GM21526 (cell line): ENCODE data around the gene DNAH17.
"Not testable (repeated sequence)": the region's sequence is repeated elsewhere in the genome, so short reads cannot be mapped to it uniquely, and the experiment has no call there.

Source experiments
- ATAC-seq: cut with Tn5 transposase; IDR thresholded peaks from one replicate; pipeline ENCODE4 v1.9.1; 2021; ENCODE audit warnings: moderate library complexity; ENCODE audit not compliant: unreplicated experiment, low FRiP score

DNAH17 gene

GRCh38 chr17:78466109-78466785, 110.9 kb downstream of the DNAH17 start:
- ATAC-seq: not testable (repeated sequence)

- no peak for ATAC-seq
Observed at GRCh38 chr17:78462148-78462547, 115.0 kb downstream of the DNAH17 start.

- no peak for ATAC-seq
Observed at GRCh38 chr17:78461799-78462053, 115.5 kb downstream of the DNAH17 start.

DNA sequence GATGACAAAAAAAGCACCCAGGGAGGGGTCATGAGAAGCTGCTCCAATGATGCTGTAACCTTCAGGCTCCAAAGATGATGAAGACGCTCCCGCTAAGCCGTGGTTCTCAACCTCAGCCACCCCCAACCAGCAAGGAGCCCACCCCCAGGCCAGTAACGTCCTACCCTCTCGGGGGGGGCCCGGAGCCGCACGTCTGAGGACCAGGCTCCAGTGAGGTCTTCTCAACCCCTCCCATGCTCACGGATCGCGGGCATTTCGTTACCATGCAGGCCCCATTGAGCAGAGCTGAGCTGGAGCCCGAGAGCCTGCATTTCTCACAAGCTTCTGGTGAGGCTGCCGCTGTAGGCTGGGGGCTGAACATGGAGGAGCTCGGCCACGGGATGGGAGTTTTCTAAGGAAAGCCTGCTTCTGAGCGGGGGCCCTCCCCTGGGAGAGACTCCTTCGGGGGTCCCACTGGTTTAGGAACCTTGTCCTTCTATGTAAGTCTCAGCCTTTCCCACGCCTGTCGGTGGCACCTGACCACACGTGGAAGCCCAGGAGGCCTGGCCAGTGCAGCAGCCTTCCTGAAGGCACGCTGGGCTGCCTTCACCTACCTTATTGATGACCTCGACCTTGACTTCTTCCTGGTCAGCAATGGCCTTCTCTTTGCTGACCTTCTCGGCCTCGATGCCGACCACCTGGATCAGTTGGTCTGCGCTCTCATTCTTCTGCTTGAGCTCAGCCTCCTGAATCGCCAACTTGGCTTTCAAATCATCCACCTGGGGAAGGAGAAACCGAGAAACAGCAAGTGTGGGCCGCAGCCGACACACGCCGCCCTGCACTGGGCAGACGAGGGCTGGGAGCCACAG, 116.0 kb downstream of the DNAH17 start:
- ATAC-seq: no peak

- ATAC-seq: no peak
Observed at GRCh38 chr17:78460176-78460675, 117.0 kb downstream of the DNAH17 start.

- no peak for ATAC-seq
Observed at GRCh38 chr17:78459696-78460095, 117.5 kb downstream of the DNAH17 start.

GRCh38 chr17:78458736-78459335, 118.4 kb downstream of the DNAH17 start:
- ATAC-seq: no peak

GRCh38 chr17:78458091-78458490, 119.1 kb downstream of the DNAH17 start:
- ATAC-seq: no peak

GRCh38 chr17:78454346-78454745, 122.8 kb downstream of the DNAH17 start:
- no peak for ATAC-seq

- ATAC-seq: no peak
Observed at GRCh38 chr17:78451753-78452152, 125.4 kb downstream of the DNAH17 start.

GRCh38 chr17:78450696-78451345, 126.4 kb downstream of the DNAH17 start:
- no peak for ATAC-seq

DNA sequence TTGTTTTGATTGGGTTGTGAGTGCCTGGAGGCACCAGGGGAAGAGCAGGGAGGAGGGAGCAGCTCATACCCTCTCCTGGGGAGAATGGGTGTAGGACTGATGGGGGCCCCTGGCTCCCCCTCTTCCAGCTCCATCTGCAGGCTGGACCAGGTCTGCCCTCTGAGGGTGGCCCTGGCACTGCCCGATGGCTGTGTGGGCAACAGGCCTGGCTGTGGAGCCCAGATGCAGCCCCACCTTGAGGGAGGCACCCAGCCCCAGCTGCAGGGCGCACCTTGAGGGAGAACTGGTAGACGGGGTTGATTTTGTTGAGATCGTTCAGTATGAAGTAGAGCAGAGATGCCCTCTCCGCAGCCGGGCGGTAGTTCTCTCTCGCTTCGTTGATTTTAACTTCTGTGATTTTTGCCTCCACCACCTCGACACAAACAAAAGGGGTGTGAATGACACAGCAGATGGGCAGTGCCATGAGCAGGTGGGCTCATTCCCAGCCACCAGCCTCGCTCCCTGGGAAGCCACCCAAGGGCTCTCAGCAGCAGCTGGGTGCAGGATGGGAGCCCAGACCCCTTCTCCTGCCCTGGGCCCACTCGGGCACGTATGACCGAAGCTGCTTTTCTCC, 127.1 kb downstream of the DNAH17 start:
- ATAC-seq: no peak

DNA sequence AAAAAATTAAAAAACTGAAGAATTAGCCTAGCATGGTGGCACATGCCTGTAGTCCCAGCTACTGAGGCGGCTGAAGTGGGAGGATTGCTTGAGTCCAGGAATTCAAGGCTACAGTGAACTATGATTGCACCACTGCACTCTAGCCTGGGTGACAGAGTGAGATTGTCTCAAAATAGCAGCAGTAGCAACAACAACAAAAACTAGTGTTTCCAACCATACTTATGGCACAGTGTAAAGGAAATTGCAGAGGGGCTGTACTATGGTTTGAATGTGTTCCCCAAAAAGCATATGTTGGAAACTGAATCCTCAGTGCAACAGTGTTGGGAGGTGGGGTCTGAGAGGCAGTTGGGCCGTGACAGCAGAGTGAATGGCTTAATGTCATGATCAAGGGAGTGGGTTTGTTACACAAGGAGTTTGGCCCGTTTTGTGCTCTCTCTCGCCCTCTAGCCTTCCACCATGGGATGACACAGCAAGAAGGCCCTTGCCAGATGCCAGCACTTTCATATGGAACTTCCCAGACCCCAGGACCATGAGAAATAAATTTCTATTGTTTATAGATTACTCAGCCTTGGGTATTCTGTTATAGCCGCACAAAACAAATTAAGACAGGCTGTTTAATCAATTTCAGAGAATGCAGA, 128.7 kb downstream of the DNAH17 start:
- ATAC-seq: no peak

- no peak for ATAC-seq
Observed at GRCh38 chr17:78446833-78447232, 130.4 kb downstream of the DNAH17 start.

GRCh38 chr17:78444392-78444791, 132.8 kb downstream of the DNAH17 start:
- no peak for ATAC-seq

DNA sequence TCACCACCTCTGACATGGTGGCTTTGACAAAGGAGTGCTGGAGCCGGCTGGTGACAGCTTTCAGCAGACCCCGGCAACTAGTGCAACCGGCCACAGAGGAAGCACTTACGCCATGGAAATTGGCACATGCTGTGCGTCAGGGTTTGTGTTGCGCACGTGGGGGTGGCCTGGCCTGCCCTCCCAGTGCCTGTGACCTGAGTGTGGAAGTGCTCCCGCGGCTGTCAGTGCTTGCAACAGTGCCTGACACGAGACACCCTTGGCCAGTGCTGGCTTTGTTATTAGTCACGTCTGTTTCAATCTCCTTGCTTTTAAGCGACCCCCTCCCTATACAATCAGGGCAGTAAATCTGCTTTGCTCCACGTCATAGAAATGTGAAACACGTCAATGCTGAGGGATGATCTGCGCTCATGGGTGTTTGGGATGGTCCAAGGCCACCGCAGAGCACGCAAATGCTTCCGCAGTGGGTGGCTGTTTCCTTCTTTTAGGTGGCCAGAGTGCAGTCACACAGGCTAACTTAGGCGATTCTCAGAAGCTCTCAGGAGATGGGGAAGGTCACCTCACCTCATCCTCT, 134.5 kb downstream of the DNAH17 start:
- no peak for ATAC-seq

DNA sequence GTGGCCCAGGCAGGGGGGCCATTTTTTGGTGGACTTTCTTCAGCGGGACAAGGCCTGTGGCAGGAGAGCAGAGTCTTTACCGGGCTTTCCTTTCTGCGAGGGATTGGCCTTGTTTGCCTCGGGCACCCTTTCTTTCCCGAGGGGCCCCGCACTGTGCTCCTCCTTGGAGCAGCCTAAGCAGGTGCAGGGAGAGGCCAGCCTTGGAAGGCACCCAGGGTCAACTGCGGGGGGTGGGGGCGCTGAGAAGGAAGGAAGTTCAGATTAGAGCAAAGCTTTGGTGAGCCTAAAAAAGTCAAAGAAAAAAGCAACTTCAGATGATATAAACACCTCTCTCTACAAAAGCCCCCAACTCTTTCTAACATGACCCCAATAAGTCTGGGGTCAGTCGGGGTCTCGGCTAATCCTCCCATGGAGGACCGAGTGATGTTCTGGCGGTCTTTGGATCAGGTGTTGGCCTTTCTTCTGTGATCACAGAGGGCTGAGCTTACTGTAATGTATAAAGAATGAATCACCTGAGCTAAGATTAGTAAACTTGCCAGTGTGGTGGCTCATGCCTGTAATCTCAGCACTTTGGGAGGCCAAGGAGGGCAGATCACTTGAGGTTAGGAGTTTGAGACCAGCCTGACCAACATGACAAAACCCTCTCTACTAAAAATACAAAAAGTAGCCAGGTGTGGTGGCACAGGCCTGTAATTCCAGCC, 135.8 kb downstream of the DNAH17 start:
- no peak for ATAC-seq

DNA sequence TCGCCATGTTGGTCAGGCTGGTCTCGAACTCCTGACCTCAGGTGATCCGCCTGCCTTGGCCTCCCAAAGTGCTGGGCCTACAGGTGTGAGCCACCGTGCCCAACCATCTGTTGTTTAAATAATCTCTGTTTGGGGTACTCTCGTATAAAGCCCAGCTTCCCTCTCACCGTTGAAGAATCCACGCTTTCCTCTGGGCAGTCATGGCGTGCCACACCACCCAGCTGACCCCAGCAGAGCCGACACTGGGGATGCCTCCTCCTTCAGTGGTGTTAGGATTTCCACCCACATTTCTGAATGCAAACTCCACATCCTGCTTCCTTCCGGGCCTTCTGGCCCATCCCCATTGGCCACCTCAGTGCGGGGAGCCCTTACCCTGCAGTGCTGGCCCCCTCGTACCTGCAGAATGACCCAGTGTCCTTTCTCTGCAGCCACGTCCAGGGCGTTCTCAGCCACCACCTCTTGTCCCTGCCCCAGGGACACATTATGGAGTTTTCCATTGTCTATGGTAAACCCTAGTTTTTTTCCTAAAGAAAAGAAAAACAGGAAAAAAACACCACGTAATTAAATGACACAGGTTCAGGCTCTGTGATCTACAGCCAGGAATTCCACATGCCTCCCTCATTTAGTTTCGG, 138.4 kb downstream of the DNAH17 start:
- no peak for ATAC-seq

GRCh38 chr17:78438271-78438691, 138.9 kb downstream of the DNAH17 start:
- ATAC-seq: no peak
